Transverse colon (tissue), 4 donors: ENCODE measurements around the gene USP22.

Experiments
- POLR2A ChIP-seq: fragments of 450-650 bp; IDR thresholded peaks from one replicate; pipeline ENCODE4 v1.6.1; 2016; ENCODE audit warnings: antibody characterized with exemption, mild to moderate bottlenecking, moderate library complexity
- POLR2AphosphoS5 ChIP-seq, 3 donors: sonication (generic); formaldehyde crosslinking; IDR thresholded peaks; one replicate each; pipeline ENCODE4 v1.6.1; 2016; ENCODE audit warnings: antibody characterized with exemption in 3 of 3
- TF ChIP-seq, protein P1 (sequence below), 5 experiments: fragments of 200-600 bp in 3 of 5; fragments of 450-650 bp in 2 of 5; sonication (generic) in 3 of 5; IDR thresholded peaks; 1 replicate in 2 of 5; 2 replicates in 3 of 5; pipeline ENCODE4 v1.5.1; 2016 to 2017; ENCODE audit warnings: antibody characterized with exemption in 5 of 5, inconsistent platforms in 3 of 5, mild to moderate bottlenecking in 2 of 5, moderate library complexity in 1 of 5

DNA sequence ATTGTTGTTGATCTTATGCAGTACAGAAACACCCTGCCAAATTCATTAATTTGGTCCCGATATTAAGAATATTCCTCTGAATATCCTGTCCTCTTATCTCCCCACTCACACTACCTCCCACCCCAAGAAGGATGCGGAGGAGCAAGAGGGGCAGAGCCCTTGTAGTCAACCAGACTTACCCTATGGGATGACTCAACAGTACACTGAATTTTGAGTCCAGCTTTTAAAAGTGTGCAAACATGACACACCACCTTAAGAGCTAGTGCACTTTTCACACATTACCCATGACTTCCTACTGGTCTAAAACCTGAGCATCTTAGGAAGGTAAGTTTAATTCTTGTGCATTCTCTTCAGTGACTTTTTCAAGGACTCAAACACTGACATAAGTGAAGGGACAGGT lies 9.5 kb downstream of the USP22 start:
- TF ChIP-seq, protein P1, sequence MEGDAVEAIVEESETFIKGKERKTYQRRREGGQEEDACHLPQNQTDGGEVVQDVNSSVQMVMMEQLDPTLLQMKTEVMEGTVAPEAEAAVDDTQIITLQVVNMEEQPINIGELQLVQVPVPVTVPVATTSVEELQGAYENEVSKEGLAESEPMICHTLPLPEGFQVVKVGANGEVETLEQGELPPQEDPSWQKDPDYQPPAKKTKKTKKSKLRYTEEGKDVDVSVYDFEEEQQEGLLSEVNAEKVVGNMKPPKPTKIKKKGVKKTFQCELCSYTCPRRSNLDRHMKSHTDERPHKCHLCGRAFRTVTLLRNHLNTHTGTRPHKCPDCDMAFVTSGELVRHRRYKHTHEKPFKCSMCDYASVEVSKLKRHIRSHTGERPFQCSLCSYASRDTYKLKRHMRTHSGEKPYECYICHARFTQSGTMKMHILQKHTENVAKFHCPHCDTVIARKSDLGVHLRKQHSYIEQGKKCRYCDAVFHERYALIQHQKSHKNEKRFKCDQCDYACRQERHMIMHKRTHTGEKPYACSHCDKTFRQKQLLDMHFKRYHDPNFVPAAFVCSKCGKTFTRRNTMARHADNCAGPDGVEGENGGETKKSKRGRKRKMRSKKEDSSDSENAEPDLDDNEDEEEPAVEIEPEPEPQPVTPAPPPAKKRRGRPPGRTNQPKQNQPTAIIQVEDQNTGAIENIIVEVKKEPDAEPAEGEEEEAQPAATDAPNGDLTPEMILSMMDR (IDR thresholded peaks at IDR 0.05), result no peak
- TF ChIP-seq POLR2AphosphoS5 (IDR thresholded peaks at IDR 0.05) (no peak), POLR2A (no peak)
